Sigmoid colon (tissue), 7 donors: ENCODE results near the gene CDKN1A. TPM values are rescaled to one million over a fixed set of nuclear protein-coding genes. Genes with fewer than 3 reads are reported as not detected.
A peak's percentile ranks its signal among the peaks of the same experiment; 100 is the strongest.

ENCODE experiments used
- DNase-seq: peaks from one replicate; pipeline ENCODE4 v3.0.0-alpha.2; 2019
- H3K27ac ChIP-seq, 4 donors: fragments of 200-600 bp; sonication (generic); one replicate each; pipeline ENCODE4 v1.5.1; 2016 to 2019; ENCODE audit warnings: mild to moderate bottlenecking in 1 of 4
- H3K27me3 ChIP-seq, 3 donors: fragments of 200-600 bp; sonication (generic); one replicate each; pipeline ENCODE4 v1.5.1; 2019; ENCODE audit warnings: mild to moderate bottlenecking in 1 of 3
- H3K36me3 ChIP-seq, 4 donors: fragments of 200-600 bp; sonication (generic); one replicate each; pipeline ENCODE4 v1.5.1; 2016 to 2019
- H3K4me1 ChIP-seq, 4 donors: fragments of 200-600 bp; sonication (generic); one replicate each; pipeline ENCODE4 v1.5.1; 2017 to 2019
- H3K4me3 ChIP-seq, 4 donors: fragments of 200-600 bp; sonication (generic); one replicate each; pipeline ENCODE4 v1.5.1; 2017 to 2019; ENCODE audit warnings: mild to moderate bottlenecking in 2 of 4, moderate library complexity in 1 of 4
- H3K9me3 ChIP-seq, 4 donors: fragments of 200-600 bp in 3 of 4; sonication (generic) in 3 of 4; one replicate each; pipeline versions ENCODE4 v1.5.1 to v1.6.1; 2013 to 2019
- CTCF ChIP-seq, 4 experiments: fragments of 450-650 bp in 3 of 4; fragments of 200-600 bp in 1 of 4; IDR thresholded peaks; one replicate each; pipeline ENCODE4 v1.5.1; 2016 to 2019; ENCODE audit warnings: antibody characterized with exemption in 4 of 4, mild to moderate bottlenecking in 3 of 4, moderate library complexity in 2 of 4
- EP300 ChIP-seq, 4 donors: sonication (generic); formaldehyde crosslinking; IDR thresholded peaks; one replicate each; pipeline ENCODE4 v1.6.1; 2017; ENCODE audit warnings: antibody characterized with exemption in 4 of 4
- POLR2A ChIP-seq, 2 donors: fragments of 450-650 bp; IDR thresholded peaks; one replicate each; pipeline ENCODE4 v1.6.1; 2016; ENCODE audit warnings: antibody characterized with exemption in 2 of 2, mild to moderate bottlenecking in 2 of 2, moderate library complexity in 2 of 2
- POLR2AphosphoS5 ChIP-seq, 4 donors: sonication (generic); formaldehyde crosslinking; IDR thresholded peaks; one replicate each; pipeline ENCODE4 v1.6.1; 2017; ENCODE audit warnings: antibody characterized with exemption in 4 of 4
- WGBS, 2 donors: extraction: QIAGEN DNeasy Blood & Tissue Kit; methylation state at CpG; one replicate each; pipeline ENCODE4 v1.1.7; 2013; 5-methylcytosine and 5-hydroxymethylcytosine counted together
- intact Hi-C: fragments of 100-400 bp; cut with DNase I; formaldehyde crosslinking; loops from one replicate; pipeline ENCODE4 v1.15.1; 2023
- polyA plus RNA-seq, 3 donors: library from polyadenylated mRNA; stranded (reverse); fragments of 200-250 nt; gene quantifications; one replicate each; pipeline ENCODE4 v1.2.3, GENCODE V29; 2013
- total RNA-seq, 4 donors: library from RNA; depleted of rRNA; stranded (reverse); fragments of >200 nt; gene quantifications; one replicate each; pipeline ENCODE4 v1.1.0, GENCODE V29; 2016
- donor health status: healthy with polysubstance abuse.
- donor health status: Bipolar disorder and iron deficiency.
- donor health status: healthy.

Gene CDKN1A
- total and polyA plus RNA-seq, 7 donors: 35.7 to 429 (median 255) TPM

GRCh38 chr6:36660771-36661471 lies 17.6 kb upstream of the CDKN1A start:
- intact Hi-C loops: loop anchor here (2.0 kb wide), 1 partner anchor 16 kb away; no protein-coding TSS in a partner anchor
- H3K4me3 ChIP-seq: peak overlapping the region in 2 of 4 donors; percentile 8 to 12

GRCh38 chr6:36662380-36662779 lies 16.1 kb upstream of the CDKN1A start:
- DNase-seq: no peak
- TF ChIP-seq EP300 (IDR thresholded peaks at IDR 0.05) (no peak), POLR2A (IDR thresholded peaks at IDR 0.05) (no peak)
- no peaks in the 10 kb centered on the region for H3K9me3 ChIP-seq
- intact Hi-C loops: no loop called here
- H3K36me3 ChIP-seq: no peaks in the 10 kb centered on the region
- H3K4me3 ChIP-seq: no peak overlapping the region
- no peak overlapping the region for H3K27ac ChIP-seq
- H3K27me3 ChIP-seq: no peaks in the 10 kb centered on the region
- H3K4me1 ChIP-seq: peaks cover 0 to 46% (median 41%) of the 10 kb centered on the region in 4 donors
- 44 to 74% methylated on average over 5 of the region's 5 CpGs for WGBS, 2 donors

More at GRCh38 chr6:36660771-36661471, 17.6 kb upstream of the CDKN1A start:
- Histone ChIP-seq H3K27me3 (no peaks in the 10 kb centered on the region), H3K27ac (peak overlapping the region in 3 of 4 donors; percentile 56 to 72 (median 58)), H3K36me3 (no peaks in the 10 kb centered on the region), H3K4me1 (peaks cover 0 to 48% (median 39%) of the 10 kb centered on the region in 4 donors), H3K9me3 (no peaks in the 10 kb centered on the region)
- WGBS, 2 donors: 18 to 34% methylated on average over 44 of the region's 44 CpGs
- TF ChIP-seq EP300 (IDR thresholded peaks at IDR 0.05): no peak
- TF ChIP-seq POLR2AphosphoS5 (IDR thresholded peaks at IDR 0.05): peak in 2 of 4 donors; percentile 15 to 66
- peak; percentile 84 for DNase-seq

- TF ChIP-seq CTCF (IDR thresholded peaks at IDR 0.05) (no peak), POLR2A (IDR thresholded peaks at IDR 0.05) (no peak), POLR2AphosphoS5 (IDR thresholded peaks at IDR 0.05) (no peak), EP300 (IDR thresholded peaks at IDR 0.05) (no peak)
- Histone ChIP-seq H3K4me1 (peaks cover 0 to 42% (median 39%) of the 10 kb centered on the region in 4 donors), H3K9me3 (no peaks in the 10 kb centered on the region), H3K27ac (no peak overlapping the region), H3K27me3 (no peaks in the 10 kb centered on the region), H3K36me3 (no peaks in the 10 kb centered on the region), H3K4me3 (no peak overlapping the region)
- intact Hi-C loops: no loop called here
- DNase-seq: no peak
- 13 to 53% methylated on average over 6 of the region's 6 CpGs for WGBS, 2 donors
These were observed 15.7 kb upstream of the CDKN1A start for GRCh38 chr6:36662827-36663256.

GRCh38 chr6:36663504-36664446 lies 14.7 kb upstream of the CDKN1A start:
- intact Hi-C loops: no loop called here
- H3K4me1 ChIP-seq: peaks cover 0 to 34% (median 30%) of the 10 kb centered on the region in 4 donors
- H3K9me3 ChIP-seq: no peaks in the 10 kb centered on the region
- H3K4me3 ChIP-seq: no peak overlapping the region
- WGBS, 2 donors: 80 to 81% methylated on average over 4 of the region's 4 CpGs
- no peak overlapping the region for H3K27ac ChIP-seq
- no peaks in the 10 kb centered on the region for H3K36me3 ChIP-seq
- DNase-seq: no peak
- no peak for TF ChIP-seq CTCF (IDR thresholded peaks at IDR 0.05)
- no peak for TF ChIP-seq EP300 (IDR thresholded peaks at IDR 0.05)
- no peak for TF ChIP-seq POLR2AphosphoS5 (IDR thresholded peaks at IDR 0.05)
- TF ChIP-seq POLR2A (IDR thresholded peaks at IDR 0.05): no peak
- no peaks in the 10 kb centered on the region for H3K27me3 ChIP-seq

GRCh38 chr6:36665180-36665579 lies 13.3 kb upstream of the CDKN1A start:
- no peak overlapping the region for H3K4me3 ChIP-seq
- H3K4me1 ChIP-seq: peaks cover 0 to 20% (median 19%) of the 10 kb centered on the region in 4 donors
- no peak for DNase-seq
- WGBS, 2 donors: 86 to 93% methylated on average over 4 of the region's 4 CpGs
- H3K9me3 ChIP-seq: no peaks in the 10 kb centered on the region
- H3K27ac ChIP-seq: no peak overlapping the region
- H3K27me3 ChIP-seq: no peaks in the 10 kb centered on the region
- intact Hi-C loops: no loop called here
- no peaks in the 10 kb centered on the region for H3K36me3 ChIP-seq
- TF ChIP-seq POLR2A (IDR thresholded peaks at IDR 0.05) (no peak), EP300 (IDR thresholded peaks at IDR 0.05) (no peak)

GRCh38 chr6:36666287-36666686 lies 12.2 kb upstream of the CDKN1A start:
- intact Hi-C loops: no loop called here
- Histone ChIP-seq H3K4me1 (peaks cover 0 to 10% (median 9%) of the 10 kb centered on the region in 4 donors), H3K9me3 (no peaks in the 10 kb centered on the region), H3K4me3 (no peak overlapping the region), H3K36me3 (no peaks in the 10 kb centered on the region), H3K27me3 (no peaks in the 10 kb centered on the region), H3K27ac (no peak overlapping the region)
- TF ChIP-seq EP300 (IDR thresholded peaks at IDR 0.05) (no peak), POLR2AphosphoS5 (IDR thresholded peaks at IDR 0.05) (no peak), CTCF (IDR thresholded peaks at IDR 0.05) (no peak), POLR2A (IDR thresholded peaks at IDR 0.05) (no peak)
- no peak for DNase-seq
- WGBS, 2 donors: 62 to 93% methylated on average over 2 of the region's 2 CpGs
